GM12878 (cell line): ENCODE measurements around the gene GNGT1.

ENCODE experiments used
- BCLAF1 ChIP-seq: fragments of 450-650 bp; IDR thresholded peaks from 2 replicates; pipeline ENCODE4 v1.6.1; 2017; ENCODE audit warnings: antibody characterized with exemption, mild to moderate bottlenecking, moderate library complexity
- CTCF ChIP-seq, 3 experiments: IDR thresholded peaks in 2 of 3; conservative IDR thresholded peaks in 1 of 3; 2 replicates each; pipeline ENCODE4 v1.5.1; 2011; ENCODE audit warnings: low read depth in 3 of 3, low read length in 3 of 3, mild to moderate bottlenecking in 3 of 3, control low read depth in 2 of 3, moderate library complexity in 2 of 3, inconsistent platforms in 1 of 3, mixed read lengths in 1 of 3; ENCODE audit not compliant: control insufficient read depth in 2 of 3, insufficient read depth in 1 of 3; ENCODE audit errors: extremely low read depth in 1 of 3
- EP300 ChIP-seq, 2 experiments: fragments of 150-350 bp in 1 of 2; IDR thresholded peaks; 2 replicates each; pipeline ENCODE4 v1.6.1; 2011 to 2012; ENCODE audit warnings: low read depth in 2 of 2, low read length in 2 of 2, borderline replicate concordance in 1 of 2, improper control_type of control experiment in 1 of 2, inconsistent platforms in 1 of 2; ENCODE audit not compliant: control insufficient read depth in 1 of 2
- IRF5 ChIP-seq: fragments of 450-650 bp; IDR thresholded peaks from 2 replicates; pipeline ENCODE4 v1.6.1; 2017; ENCODE audit warnings: borderline replicate concordance
- JUNB ChIP-seq: IDR thresholded peaks from 2 replicates; pipeline ENCODE4 v1.6.1; 2016; ENCODE audit warnings: antibody characterized with exemption, mild to moderate bottlenecking
- MYC ChIP-seq: IDR thresholded peaks from 2 replicates; pipeline ENCODE4 v1.6.1; 2011; ENCODE audit warnings: mild to moderate bottlenecking, low read length, moderate library complexity, inconsistent platforms; ENCODE audit not compliant: insufficient read depth, insufficient replicate concordance, insufficient read length, severe bottlenecking
- NFYB ChIP-seq: IDR thresholded peaks from 2 replicates; pipeline ENCODE4 v1.6.1; 2011; ENCODE audit warnings: low read depth, mild to moderate bottlenecking, low read length, improper control_type of control experiment, moderate library complexity; ENCODE audit not compliant: insufficient read depth
- POLR2AphosphoS5 ChIP-seq: IDR thresholded peaks from 2 replicates; pipeline ENCODE4 v1.6.1; 2011; ENCODE audit warnings: mild to moderate bottlenecking, low read length, inconsistent platforms
- RAD21 ChIP-seq: IDR thresholded peaks from 2 replicates; pipeline ENCODE4 v1.6.1; 2011; ENCODE audit warnings: mild to moderate bottlenecking, low read depth, low read length, moderate library complexity; ENCODE audit not compliant: insufficient read depth
- SMARCA5 ChIP-seq: fragments of 450-650 bp; IDR thresholded peaks from 2 replicates; pipeline ENCODE4 v1.6.1; 2017; ENCODE audit warnings: mild to moderate bottlenecking
- TBL1XR1 ChIP-seq: IDR thresholded peaks from 2 replicates; pipeline ENCODE4 v1.6.1; 2012; ENCODE audit warnings: low read depth, low read length, improper control_type of control experiment
- USF1 ChIP-seq: IDR thresholded peaks from 2 replicates; pipeline ENCODE4 v1.6.1; 2011; ENCODE audit warnings: borderline replicate concordance, low read depth, mild to moderate bottlenecking, moderate library complexity, mixed read lengths, low read length; ENCODE audit not compliant: insufficient read depth; ENCODE audit errors: extremely low read length
- USF2 ChIP-seq: IDR thresholded peaks from 2 replicates; pipeline ENCODE4 v1.6.1; 2011; ENCODE audit warnings: low read depth, low read length, improper control_type of control experiment, borderline replicate concordance

- TF ChIP-seq TBL1XR1 (no peak), CTCF (IDR thresholded peaks at IDR 0.05 in 2 of 3, conservative IDR thresholded peaks at IDR 0.05 in 1 of 3; ENCODE audit: control insufficient read depth in 2 of 3, extremely low read depth in 1 of 3, insufficient read depth in 1 of 3, low read depth in 3 of 3, low read length in 3 of 3) (no peak), SMARCA5 (no peak), USF2 (no peak), MYC (no peak), BCLAF1 (no peak), RAD21 (no peak), IRF5 (no peak), NFYB (no peak), EP300 (IDR thresholded peaks at IDR 0.05; ENCODE audit: borderline replicate concordance in 1 of 2, control insufficient read depth in 1 of 2, low read depth in 2 of 2, low read length in 2 of 2) (no peak), USF1 (no peak), POLR2AphosphoS5 (no peak), JUNB (no peak)
Measured at GRCh38 chr7:93921186-93921585, 14.8 kb downstream of the GNGT1 start.
